Chondrocyte (in vitro differentiated cells): Measurements from ENCODE around the gene KCNA2. TPM values are rescaled to one million over a fixed set of nuclear protein-coding genes. Genes with fewer than 3 reads are reported as not detected.

Experiments
- DNase-seq: peaks from one replicate; pipeline ENCODE4 v3.0.0; 2021; ENCODE audit warnings: mixed read lengths, low spot score
- H3K27ac Mint-ChIP-seq: one replicate; pipeline ENCODE4 v1.8.0; 2021; ENCODE audit warnings: mild to moderate bottlenecking, moderate library complexity, mixed read lengths; ENCODE audit not compliant: unreplicated experiment
- H3K27me3 Mint-ChIP-seq: 2 replicates; pipeline ENCODE4 v1.8.0; 2021; ENCODE audit warnings: low read depth, mixed read lengths
- H3K36me3 Mint-ChIP-seq: 2 replicates; pipeline ENCODE4 v1.8.0; 2021; ENCODE audit warnings: low read depth, mixed read lengths
- H3K4me1 Mint-ChIP-seq: 2 replicates; pipeline ENCODE4 v1.8.0; 2021; ENCODE audit warnings: low read depth, mild to moderate bottlenecking, mixed read lengths
- H3K4me3 Mint-ChIP-seq: one replicate; pipeline ENCODE4 v1.8.0; 2021; ENCODE audit warnings: mild to moderate bottlenecking, moderate library complexity, mixed read lengths; ENCODE audit not compliant: unreplicated experiment
- H3K9me3 Mint-ChIP-seq: 2 replicates; pipeline ENCODE4 v1.8.0; 2021; ENCODE audit warnings: low read depth, mixed read lengths
- total RNA-seq: library from RNA; stranded (reverse); gene quantifications from 3 replicates; pipeline ENCODE4 v1.2.1, GENCODE V29; 2021
- TF ChIP-seq, protein P1 (sequence below): fragments of 200-600 bp; sonication (generic); IDR thresholded peaks from 2 replicates; pipeline ENCODE4 v1.5.0; 2021; ENCODE audit warnings: antibody characterized with exemption, mild to moderate bottlenecking, moderate library complexity

The KCNA2 gene
- total RNA-seq, 1 donor from 2014 or later, result 0.17 TPM

DNA sequence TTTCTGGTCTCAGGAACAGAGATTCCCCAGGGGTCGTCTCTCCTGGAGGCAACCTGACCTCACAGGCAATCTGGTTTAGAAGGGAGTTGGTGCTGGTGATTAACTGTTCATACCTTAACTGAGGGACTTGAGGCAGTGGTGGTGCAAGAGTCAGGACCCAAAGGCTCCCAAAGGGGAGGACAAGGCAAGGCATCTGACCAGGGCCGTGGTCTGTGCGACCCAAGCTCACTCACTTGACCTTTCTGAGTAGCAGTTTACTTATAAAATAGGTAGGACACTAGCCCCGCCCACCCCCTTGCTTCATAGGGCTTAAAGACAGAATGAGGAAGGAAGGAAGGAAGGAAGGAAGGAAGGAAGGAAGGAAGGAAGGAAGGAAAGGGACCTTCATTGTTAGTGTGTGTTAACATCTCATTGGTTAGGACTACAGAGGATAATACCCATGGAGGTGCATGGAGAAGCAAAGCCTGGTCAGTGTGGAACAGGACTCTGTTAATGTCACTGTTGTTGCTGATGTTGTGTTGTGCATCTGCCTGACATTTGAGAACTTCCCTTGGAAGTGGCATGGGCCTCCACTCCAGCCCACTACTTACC is 4.6 kb upstream of the KCNA2 start:
- no peak overlapping the region for H3K4me3 Mint-ChIP-seq
- DNase-seq, result no peak
- TF ChIP-seq, protein P1, sequence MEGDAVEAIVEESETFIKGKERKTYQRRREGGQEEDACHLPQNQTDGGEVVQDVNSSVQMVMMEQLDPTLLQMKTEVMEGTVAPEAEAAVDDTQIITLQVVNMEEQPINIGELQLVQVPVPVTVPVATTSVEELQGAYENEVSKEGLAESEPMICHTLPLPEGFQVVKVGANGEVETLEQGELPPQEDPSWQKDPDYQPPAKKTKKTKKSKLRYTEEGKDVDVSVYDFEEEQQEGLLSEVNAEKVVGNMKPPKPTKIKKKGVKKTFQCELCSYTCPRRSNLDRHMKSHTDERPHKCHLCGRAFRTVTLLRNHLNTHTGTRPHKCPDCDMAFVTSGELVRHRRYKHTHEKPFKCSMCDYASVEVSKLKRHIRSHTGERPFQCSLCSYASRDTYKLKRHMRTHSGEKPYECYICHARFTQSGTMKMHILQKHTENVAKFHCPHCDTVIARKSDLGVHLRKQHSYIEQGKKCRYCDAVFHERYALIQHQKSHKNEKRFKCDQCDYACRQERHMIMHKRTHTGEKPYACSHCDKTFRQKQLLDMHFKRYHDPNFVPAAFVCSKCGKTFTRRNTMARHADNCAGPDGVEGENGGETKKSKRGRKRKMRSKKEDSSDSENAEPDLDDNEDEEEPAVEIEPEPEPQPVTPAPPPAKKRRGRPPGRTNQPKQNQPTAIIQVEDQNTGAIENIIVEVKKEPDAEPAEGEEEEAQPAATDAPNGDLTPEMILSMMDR, result no peak
- peaks cover 9% of the 10 kb centered on the region for H3K4me1 Mint-ChIP-seq
- no peaks in the 10 kb centered on the region for H3K36me3 Mint-ChIP-seq
- H3K27ac Mint-ChIP-seq, result no peak overlapping the region
- H3K27me3 Mint-ChIP-seq, result peaks cover 58% of the 10 kb centered on the region
- H3K9me3 Mint-ChIP-seq, result no peaks in the 10 kb centered on the region

- Mint-ChIP-seq H3K27me3 (peaks cover 55% of the 10 kb centered on the region), H3K4me1 (peaks cover 10% of the 10 kb centered on the region), H3K36me3 (no peaks in the 10 kb centered on the region), H3K9me3 (no peaks in the 10 kb centered on the region), H3K4me3 (no peak overlapping the region), H3K27ac (no peak overlapping the region)
- TF ChIP-seq, protein P1, result no peak
- no peak for DNase-seq
These were observed 3.9 kb upstream of the KCNA2 start for GRCh38 chr1:110610084-110610483.

DNA sequence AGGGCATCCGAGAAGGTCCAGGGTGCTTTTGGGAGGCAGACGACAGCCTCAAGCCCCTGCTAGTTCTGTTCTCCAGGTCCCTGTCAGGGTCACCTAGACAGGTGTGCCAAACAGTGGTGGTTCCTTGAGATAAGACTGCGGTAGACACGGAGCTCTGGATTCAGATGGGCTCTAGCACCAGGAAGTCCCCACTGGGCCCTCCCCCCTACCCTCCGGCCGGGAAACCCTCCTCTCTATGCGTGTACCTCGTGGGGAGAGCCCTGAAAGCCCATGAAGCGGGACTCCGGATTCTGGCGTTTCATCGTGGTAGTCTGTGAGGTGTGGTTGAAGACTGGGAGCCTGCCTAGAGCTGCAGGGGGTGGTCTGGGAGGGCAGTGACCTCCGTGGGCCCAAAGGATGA is 2.1 kb upstream of the KCNA2 start:
- H3K9me3 Mint-ChIP-seq, result no peaks in the 10 kb centered on the region
- H3K27me3 Mint-ChIP-seq, result peaks cover 51% of the 10 kb centered on the region
- peaks cover 10% of the 10 kb centered on the region for H3K4me1 Mint-ChIP-seq
- DNase-seq, result no peak
- no peaks in the 10 kb centered on the region for H3K36me3 Mint-ChIP-seq
- H3K27ac Mint-ChIP-seq, result no peak overlapping the region
- H3K4me3 Mint-ChIP-seq, result no peak overlapping the region
- TF ChIP-seq, protein P1, result no peak

GRCh38 chr1:110607536-110608230 is 1.5 kb upstream of the KCNA2 start:
- TF ChIP-seq, protein P1, result no peak
- no peak overlapping the region for H3K27ac Mint-ChIP-seq
- no peaks in the 10 kb centered on the region for H3K36me3 Mint-ChIP-seq
- no peaks in the 10 kb centered on the region for H3K9me3 Mint-ChIP-seq
- peaks cover 10% of the 10 kb centered on the region for H3K4me1 Mint-ChIP-seq
- no peak for DNase-seq
- no peak overlapping the region for H3K4me3 Mint-ChIP-seq
- H3K27me3 Mint-ChIP-seq, result peaks cover 49% of the 10 kb centered on the region

DNA sequence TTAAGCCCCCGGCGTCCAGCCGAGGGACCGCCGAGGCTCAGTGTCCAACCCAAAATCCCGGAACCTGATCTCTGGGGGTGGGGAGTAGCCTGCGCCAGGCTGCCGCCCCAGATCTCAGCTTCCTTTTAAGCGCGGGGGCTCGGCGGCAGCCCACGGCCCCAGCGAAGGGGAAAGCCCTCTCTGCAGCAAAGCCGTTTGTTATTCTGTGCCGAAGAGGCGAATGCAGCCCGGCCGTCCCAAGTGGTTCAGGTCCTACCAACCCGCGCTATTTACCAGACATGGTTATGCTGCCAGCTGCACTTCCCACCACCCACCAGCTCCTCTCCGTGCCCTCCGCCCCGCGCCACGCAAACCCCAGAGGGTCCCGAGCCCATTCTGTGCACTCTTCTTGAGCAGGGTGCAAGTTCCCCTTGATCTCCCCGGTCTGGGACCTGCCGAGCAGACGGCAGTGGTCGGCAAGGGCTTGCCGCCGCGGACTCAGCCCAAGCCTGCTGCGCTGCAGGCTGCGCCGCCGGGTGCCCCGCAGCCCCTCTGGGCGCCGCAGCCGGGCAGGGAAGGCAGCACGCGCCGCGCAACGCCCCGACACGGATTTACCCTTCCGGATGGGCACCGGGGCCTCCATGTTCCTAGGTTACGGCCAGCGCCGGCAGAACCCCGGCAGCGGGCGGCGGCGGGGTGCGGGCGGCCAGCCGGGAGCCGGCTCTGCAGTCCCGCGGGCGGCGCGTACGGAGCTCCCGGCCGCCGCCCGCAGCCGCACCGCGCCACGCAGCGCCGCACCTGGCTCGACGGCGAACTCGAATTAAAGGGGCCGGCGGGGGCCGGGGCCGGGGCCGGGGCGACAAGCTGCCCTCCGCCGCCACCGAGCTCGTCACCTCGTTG is 738 bp upstream of the KCNA2 start:
- no peak overlapping the region for H3K27ac Mint-ChIP-seq
- H3K4me1 Mint-ChIP-seq, result peaks cover 10% of the 10 kb centered on the region
- no peaks in the 10 kb centered on the region for H3K36me3 Mint-ChIP-seq
- H3K9me3 Mint-ChIP-seq, result no peaks in the 10 kb centered on the region
- H3K4me3 Mint-ChIP-seq, result peak overlapping the region; percentile 74
- TF ChIP-seq, protein P1, result no peak
- peaks cover 50% of the 10 kb centered on the region for H3K27me3 Mint-ChIP-seq
- no peak for DNase-seq
